GM19455 (cell line): Measurements from ENCODE around the gene HMGN4.

ENCODE experiments used
- ATAC-seq: cut with Tn5 transposase; IDR thresholded peaks from one replicate; pipeline ENCODE4 v1.9.1; 2021; ENCODE audit not compliant: unreplicated experiment

The HMGN4 gene

GRCh38 chr6:26576407-26576843 is 38.3 kb downstream of the HMGN4 start:
- no peak for ATAC-seq

DNA sequence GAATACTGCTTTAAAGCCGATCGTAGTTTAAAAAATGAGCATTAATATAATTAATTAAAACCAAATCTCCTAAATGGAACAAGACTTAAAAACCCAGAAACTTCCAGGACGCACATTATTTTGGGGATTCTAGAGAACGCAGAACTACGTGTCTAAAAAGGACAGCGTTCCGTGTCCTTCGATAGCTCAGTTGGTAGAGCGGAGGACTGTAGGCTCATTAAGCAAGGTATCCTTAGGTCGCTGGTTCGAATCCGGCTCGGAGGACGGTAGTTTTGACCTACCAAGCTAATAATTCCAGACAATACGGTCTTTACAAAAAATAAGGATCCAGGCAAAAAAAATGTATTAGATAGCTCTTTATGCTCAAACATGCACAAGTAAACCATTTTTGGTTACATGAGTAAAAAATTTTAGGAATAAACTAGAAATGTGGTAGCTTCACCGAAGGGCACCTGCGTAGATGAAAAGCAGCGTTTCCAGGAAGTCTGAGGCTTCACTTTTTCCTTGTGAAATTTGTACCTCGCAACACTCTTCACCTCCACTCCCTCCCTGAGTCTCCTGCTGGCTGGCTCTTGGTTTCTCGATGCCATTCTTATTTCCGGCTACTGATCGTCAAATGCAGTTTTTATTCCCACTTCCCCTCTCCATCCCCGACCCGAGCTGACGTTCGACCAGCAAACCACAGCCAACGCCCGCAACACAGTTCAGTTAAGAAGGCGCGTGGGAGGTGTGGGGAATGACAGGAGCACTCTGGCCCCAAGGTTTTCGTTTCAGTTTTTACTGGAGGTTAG is 39.0 kb downstream of the HMGN4 start:
- ATAC-seq: no peak

DNA sequence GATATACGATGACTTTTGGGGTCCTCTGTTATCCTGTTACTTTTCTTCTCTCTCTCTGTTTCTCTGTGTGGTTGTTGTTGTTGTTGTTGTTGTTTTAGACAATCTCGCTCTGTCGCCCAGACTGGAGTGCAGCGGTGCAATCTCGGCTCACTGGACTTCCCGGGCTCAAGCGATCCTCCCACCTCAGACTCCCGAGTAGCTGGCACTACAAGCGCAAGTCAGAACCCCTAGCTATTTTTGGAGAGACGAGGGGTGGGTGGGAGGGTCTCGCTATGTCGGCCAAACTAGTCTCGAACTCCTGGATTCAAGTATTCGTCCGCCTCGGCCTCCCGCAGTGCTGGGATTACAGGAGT is 39.5 kb downstream of the HMGN4 start:
- no peak for ATAC-seq

- no peak for ATAC-seq
These were observed 40.1 kb downstream of the HMGN4 start for GRCh38 chr6:26578279-26578678.

DNA sequence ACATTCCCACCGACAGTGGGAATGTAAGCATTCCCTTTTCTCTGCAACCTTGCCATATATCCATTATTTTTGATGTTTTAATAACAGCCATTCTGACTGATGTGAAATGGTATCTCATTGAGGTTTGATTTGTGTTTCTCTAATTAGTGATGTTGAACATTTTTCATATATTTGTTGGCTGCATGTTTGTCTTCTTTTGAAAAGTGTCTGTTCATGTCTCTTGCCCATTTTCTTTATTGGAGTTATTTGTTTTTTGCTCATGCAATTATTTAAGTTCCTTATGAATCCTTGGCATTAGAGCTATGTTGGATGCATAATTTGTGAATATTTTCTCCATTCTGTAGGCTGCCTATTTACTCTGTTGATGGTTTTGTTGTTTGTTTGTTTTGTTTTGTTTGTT is 40.6 kb downstream of the HMGN4 start:
- ATAC-seq: no peak

DNA sequence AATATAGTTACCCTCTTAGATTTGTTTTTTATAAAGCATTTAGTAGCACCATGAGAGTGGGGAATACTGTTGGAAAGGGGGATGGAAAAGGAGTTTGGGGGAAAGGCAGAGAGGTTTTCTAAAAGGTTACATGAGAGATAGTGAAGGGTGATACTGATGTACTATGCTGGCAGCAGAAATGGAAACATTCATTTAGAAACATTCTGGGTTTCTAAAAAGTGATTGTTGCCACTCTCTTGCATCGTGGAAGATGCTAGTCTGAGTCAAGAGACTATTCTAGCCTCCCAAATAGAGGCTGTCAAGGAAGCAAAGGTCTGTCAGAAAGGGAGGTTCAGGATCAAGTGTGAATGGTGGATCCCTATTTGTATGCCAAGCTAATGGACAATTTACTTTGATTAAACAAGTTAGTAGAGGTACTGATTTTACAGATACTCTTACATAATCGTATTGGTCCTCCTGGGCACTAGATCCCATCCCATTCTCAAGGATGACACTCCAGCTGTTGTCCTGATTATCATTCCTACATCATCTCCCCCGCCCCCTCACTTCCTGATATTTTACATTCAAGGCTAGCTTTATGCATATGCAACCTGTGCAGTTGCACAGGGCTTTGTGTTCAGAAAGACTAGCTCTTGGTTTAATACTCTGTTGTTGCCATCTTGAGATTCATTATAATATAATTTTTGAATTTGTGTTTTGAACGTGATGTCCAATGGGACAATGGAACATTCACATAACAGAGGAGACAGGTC is 43.2 kb downstream of the HMGN4 start:
- ATAC-seq: no peak

- ATAC-seq: no peak
These were observed 50.8 kb downstream of the HMGN4 start for GRCh38 chr6:26588965-26589364.

DNA sequence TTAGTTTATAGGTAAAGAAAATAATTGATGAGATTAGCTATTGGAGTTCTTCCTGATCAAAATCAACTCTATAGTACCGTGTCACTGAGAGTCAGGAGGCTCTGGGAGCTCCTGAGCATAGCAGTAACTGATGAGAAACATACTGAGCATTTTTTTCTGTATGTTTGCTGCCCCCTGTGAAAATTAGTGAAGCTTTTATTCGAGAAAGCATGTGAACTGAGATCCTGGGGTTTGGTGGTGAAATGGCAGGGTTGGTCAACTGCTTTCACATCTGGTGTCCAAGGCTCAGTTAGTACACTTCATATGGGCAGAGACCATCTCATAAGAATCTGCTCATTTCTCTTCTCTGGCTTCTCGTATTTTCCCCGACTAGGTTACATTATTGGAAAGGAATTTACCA is 54.5 kb downstream of the HMGN4 start:
- no peak for ATAC-seq

DNA sequence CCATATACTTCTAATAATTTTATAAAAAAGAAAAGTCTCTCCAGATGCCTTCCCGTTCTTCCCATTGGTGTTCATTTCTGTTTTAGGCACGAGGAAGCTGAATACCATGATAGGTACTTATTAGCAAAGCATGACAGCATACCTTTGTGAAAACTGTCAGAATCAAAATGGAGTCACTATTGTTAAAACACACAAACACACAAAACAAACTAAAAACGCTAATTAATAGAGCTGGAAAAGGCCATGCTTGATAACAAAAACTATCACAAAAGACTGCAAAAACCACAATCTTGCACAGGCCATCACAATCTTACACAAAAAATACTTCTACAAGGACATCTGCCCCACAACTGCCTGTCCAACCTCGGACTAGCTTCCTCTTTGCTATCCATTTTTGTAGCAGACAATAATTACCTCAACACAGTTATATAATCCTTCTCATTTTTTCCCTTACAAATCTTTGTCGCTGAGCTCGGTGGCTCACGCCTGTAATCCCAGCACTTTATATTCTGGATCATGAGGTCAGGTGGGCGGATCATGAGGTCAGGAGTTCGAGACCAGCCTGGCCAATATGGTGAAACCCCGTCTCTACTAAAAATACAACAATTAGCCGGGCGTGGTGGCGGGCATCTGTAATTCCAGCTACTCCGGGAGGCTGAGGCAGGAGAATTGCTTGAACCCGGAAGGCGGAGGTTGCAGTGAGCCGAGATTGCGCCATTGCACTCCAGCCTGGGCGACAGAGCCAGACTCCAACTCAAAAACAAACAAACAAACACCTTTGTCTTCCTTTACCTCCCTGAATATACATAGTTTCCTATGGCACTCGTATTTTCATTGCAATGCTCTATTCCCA is 55.3 kb downstream of the HMGN4 start:
- ATAC-seq: no peak

- no peak for ATAC-seq
These were observed 55.9 kb downstream of the HMGN4 start for GRCh38 chr6:26594131-26594498.

- no peak for ATAC-seq
These were observed 56.8 kb downstream of the HMGN4 start for GRCh38 chr6:26594730-26595632.

DNA sequence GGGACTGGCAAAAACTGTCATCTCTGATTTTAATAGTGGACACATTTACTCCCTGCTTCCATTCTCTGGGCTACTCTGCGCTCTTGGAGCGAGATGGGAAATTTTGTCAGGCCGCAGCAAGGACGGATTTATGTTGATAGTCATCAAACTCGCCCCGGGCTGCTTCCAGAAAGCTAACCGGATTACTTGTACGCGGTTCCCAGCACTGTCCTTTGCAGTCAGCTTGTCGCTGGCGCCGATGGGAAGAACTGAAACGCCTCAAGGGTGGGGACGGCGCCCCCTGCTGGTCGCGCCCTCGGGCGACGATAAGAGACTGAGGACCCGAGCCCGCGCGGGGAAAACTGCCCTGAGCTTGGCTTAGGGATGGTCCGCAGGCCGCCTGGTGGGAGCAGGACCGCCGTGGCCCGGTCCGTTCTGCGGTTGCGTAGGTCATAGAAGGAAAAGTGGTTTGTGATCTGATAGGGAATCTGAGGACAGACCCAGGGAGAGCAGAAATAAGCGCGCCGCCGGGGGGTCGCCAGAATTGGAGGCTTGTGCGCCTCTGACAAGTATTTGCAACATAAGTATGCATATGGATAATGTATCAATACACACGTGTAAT is 57.6 kb downstream of the HMGN4 start:
- peak; percentile 55 for ATAC-seq
